ENCODE data around the gene CBX4.

GRCh38 chr17:79806446-79806760 is 32.8 kb downstream of the CBX4 start:
- TF ChIP-seq CTCF (IDR thresholded peaks at IDR 0.05 in 4 of 5, conservative IDR thresholded peaks at IDR 0.05 in 1 of 5) (no peak), POLR2A (IDR thresholded peaks at IDR 0.05) (no peak)

Measured in gastrocnemius medialis (tissue), 4 donors.